Measurements from ENCODE around the gene APEH. TPM values are rescaled to one million over a fixed set of nuclear protein-coding genes. Genes with fewer than 3 reads are reported as not detected.

The APEH gene
- total and polyA plus RNA-seq, 10 of the 15 experiments (the other 5 are each of a cell fraction or from before 2014, with no cell fraction given): 74.4 to 214 (median 131) TPM

- H3K4me1 ChIP-seq (ENCODE audit: control insufficient read depth, insufficient read depth, low read length): peaks cover under 1% of the 10 kb centered on the region; the same call in 1 of the 2 replicates
- no peaks in the 10 kb centered on the region for H3K79me2 ChIP-seq (ENCODE audit: control insufficient read depth, insufficient read depth, low read length)
- no peak overlapping the region for H3K9ac ChIP-seq (ENCODE audit: control insufficient read depth, insufficient read depth, low read length)
- RAD21 ChIA-PET (ENCODE audit: unreplicated experiment): no interaction called here
- TF ChIP-seq BCLAF1 (IDR thresholded peaks at IDR 0.05) (no peak), ZNF687 (IDR thresholded peaks at IDR 0.05) (no peak), NFYB (IDR thresholded peaks at IDR 0.05; ENCODE audit: insufficient read depth, low read depth, low read length) (no peak), ZBTB4 (CRISPR knock-in tag; IDR thresholded peaks at IDR 0.05) (no peak)
- H2AFZ ChIP-seq (ENCODE audit: control insufficient read depth, low read depth, low read length): no peak overlapping the region
- DNase-seq (ENCODE audit: low read depth, low spot score) (no peak), ATAC-seq (no peak), FAIRE-seq (no peak)
- no peaks in the 10 kb centered on the region for H3K9me3 ChIP-seq (replicated peaks; ENCODE audit: control insufficient read depth, insufficient read depth, low read length)
- no peak overlapping the region for H3K4me3 ChIP-seq
- no peak overlapping the region for H3K4me2 ChIP-seq (ENCODE audit: control insufficient read depth, insufficient read depth)
- H3K36me3 ChIP-seq (ENCODE audit: control insufficient read depth in 2 of 2, insufficient read depth in 2 of 2, low read length in 1 of 2): no peaks in the 10 kb centered on the region
- intact Hi-C loops (cut with micrococcal nuclease; ENCODE audit: unreplicated experiment): no loop called here
- 17% methylated on average over 7 of the region's 9 CpGs for WGBS (ENCODE audit: insufficient coverage, insufficient replicate concordance, low lambda C conversion rate, missing lambda C conversion rate)
- POLR2A ChIA-PET: no interaction called here
- no peaks in the 10 kb centered on the region for H3K27me3 ChIP-seq (replicated peaks in 1 of 2; ENCODE audit: control insufficient read depth in 2 of 2, insufficient read depth in 2 of 2, low read length in 1 of 2)
- no TSS peak for BruUV-seq (replicated peaks)
- no peak overlapping the region for H3K27ac ChIP-seq (ENCODE audit: control insufficient read depth, insufficient read depth)
- in situ Hi-C loops (cut with MboI): no loop called here
- CTCF ChIA-PET: no interaction called here
- H4K20me1 ChIP-seq (ENCODE audit: control insufficient read depth, insufficient read depth): no peaks in the 10 kb centered on the region
- SMC1A ChIA-PET (ENCODE audit: uncharacterized antibody, unreplicated experiment): no interaction called here
These were observed 31.4 kb upstream of the APEH start for GRCh38 chr3:49642708-49643145.

All from GM12878 (cell line).